Left kidney (tissue), 8 donors: ENCODE measurements around the gene ADPRM. TPM values are rescaled to one million over a fixed set of nuclear protein-coding genes. Genes with fewer than 3 reads are reported as not detected.
"Not testable (repeated sequence)": the region's sequence is repeated elsewhere in the genome, so short reads cannot be mapped to it uniquely, and the experiment has no call there.

Experiments
- DNase-seq: peaks from one replicate; pipeline ENCODE4 v3.0.0-alpha.2; 2013
- long read RNA-seq, 8 donors: transcript quantifications; one replicate each; lab custom pipeline, GENCODE V29; 2026
- polyA plus RNA-seq: library from polyadenylated mRNA; unstranded; fragments of 120-200 nt; gene quantifications from one replicate; pipeline ENCODE4 v1.2.1, GENCODE V29; 2013; ENCODE audit not compliant: insufficient read length

Gene ADPRM, protein sequence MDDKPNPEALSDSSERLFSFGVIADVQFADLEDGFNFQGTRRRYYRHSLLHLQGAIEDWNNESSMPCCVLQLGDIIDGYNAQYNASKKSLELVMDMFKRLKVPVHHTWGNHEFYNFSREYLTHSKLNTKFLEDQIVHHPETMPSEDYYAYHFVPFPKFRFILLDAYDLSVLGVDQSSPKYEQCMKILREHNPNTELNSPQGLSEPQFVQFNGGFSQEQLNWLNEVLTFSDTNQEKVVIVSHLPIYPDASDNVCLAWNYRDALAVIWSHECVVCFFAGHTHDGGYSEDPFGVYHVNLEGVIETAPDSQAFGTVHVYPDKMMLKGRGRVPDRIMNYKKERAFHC
- polyA plus RNA-seq: 14.3 TPM
- long read RNA-seq, donor 1, partial matches to known transcripts: 0 of 7 reads
- long read RNA-seq, donor 1, other reads (novel, unspliced or antisense): 0 of 7 reads
- long read RNA-seq, donor 2, partial matches to known transcripts: 0 of 8 reads
- long read RNA-seq, donor 2, other reads (novel, unspliced or antisense): 0 of 8 reads
- long read RNA-seq, donor 3, partial matches to known transcripts: 0 of 13 reads
- long read RNA-seq, donor 3, other reads (novel, unspliced or antisense): 10 of 13 reads
- long read RNA-seq, donor 4: 0 reads
- long read RNA-seq, donor 5, transcript ADPRM-201 (4 exons, 1,209 nt): major isoform, 7 of 18 reads
- long read RNA-seq, donor 5, partial matches to known transcripts: 6 of 18 reads
- long read RNA-seq, donor 5, other reads (novel, unspliced or antisense): 0 of 18 reads
- long read RNA-seq, donor 6, partial matches to known transcripts: 5 of 9 reads
- long read RNA-seq, donor 6, other reads (novel, unspliced or antisense): 0 of 9 reads
- long read RNA-seq, donor 7, transcript ADPRM-202 (4 exons, 1,277 nt): major isoform, 5 of 41 reads
- long read RNA-seq, donor 7, partial matches to known transcripts: 20 of 41 reads
- long read RNA-seq, donor 7, other reads (novel, unspliced or antisense): 11 of 41 reads
- long read RNA-seq, donor 8, partial matches to known transcripts: 0 of 8 reads
- long read RNA-seq, donor 8, other reads (novel, unspliced or antisense): 6 of 8 reads

DNA sequence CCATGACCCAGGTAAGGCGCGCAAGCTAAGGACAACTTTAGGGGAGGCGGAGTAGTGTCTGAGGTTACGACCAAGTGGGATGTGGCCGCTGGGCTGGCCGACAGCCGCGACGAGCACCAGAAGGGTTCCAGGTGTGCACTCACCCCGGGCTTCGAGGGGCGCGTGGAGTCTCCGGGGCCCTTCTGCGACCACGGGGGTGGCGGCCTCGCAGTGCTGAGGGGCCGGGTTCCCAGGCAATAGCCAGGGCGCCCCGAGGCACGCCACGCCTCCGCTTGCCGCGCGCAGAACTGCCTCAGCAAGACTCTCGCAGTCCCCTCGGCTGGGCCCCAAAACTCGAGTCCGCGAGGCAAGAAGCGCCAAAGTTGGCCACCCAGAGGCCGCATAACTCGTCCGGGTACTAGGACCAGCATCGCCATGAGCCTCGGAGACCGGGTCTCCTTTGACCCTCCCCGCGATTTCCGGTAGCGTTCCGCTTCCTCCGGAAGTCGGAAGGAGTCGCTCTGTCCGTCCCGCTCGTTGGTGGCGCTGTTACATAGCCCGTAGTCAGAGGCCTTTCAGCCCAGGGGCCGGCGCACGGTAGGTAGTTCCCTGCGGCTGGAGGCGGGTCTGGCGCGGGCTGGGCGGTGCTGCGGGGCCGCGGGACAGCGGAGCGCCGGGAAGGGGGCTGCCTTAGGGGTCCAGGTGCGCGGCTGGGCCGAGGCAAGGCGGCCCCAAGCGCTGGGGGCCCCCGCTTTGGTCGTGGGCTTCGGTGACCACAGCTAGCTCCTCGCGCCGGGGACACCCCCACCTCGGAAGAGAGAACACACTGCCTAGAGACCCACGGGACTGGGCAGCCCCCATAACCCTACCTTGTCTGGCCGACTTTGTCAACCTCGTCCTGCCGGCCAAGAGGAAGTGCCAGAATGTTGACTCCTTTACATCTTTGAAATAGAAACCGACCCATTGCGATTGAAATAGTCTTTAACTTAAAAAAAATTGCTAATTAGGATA lies at the start of gene ADPRM, which contains the start of gene SCO1:
Gene ADPRM, plus strand, starts transcription at position 503 of the 990 bp plus-strand sequence. CDS start 7,333 bp downstream, outside the sequence.
Gene SCO1, minus strand, starts transcription at position 442 of the 990 bp plus-strand sequence. Its CDS starts 26 bp downstream, at position 416.
- peak; percentile 95 for DNase-seq

DNA sequence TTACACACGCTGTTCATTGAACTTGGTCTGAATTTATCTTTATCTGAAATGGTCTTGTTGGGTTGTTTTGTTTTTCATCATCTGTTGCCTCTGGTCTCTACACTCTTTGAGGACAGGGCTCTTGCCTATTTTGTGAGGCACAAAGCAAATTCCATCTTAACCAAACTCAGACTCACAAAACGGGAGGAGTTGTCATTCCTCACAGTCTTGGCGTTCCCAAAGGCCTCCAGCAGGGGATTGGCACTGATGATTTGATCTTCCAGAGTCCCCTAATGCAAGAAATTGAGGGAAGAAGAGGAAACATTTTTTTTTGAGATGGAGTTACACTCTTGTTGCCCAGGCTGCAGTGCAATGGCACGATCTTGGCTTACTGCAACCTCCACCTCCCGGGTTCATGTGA lies 49.0 kb upstream of the ADPRM start:
- no peak for DNase-seq

DNA sequence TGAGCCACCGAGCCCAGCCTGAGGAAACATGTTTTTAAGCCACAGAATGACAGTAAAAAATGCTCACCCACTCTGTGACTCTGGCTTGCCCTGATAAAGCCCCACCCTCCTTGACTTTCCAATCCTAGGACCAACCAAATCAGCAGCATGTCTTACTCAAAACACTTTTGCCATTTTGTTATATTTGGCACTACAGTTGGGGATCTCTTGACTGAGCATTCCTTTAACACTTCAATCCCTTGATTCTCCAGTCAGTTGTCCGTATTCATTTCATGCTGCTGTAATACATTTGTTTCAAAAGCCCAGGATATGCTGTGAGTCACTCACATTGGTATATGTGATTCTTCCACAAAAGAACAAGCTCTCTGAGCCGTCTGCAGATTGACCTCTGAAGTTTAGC lies 48.4 kb upstream of the ADPRM start:
- DNase-seq: no peak

DNA sequence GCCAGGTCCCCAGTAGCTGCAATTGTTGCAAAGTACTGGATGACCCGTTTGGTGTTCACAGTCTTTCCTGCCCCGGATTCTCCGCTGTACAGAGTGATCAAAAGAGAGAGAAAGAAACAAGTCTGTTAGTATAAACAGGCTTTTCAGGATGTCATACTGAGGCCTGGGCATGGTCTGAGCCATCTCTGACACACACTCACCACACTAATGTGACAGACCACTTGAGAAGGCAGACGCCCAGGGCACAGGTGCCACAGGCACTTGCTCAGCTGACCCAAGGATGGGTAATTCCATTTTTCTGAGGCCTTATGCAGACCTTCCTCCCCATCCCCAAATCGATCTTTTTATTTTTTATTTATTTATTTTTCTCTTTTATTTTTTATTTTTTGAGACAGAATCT lies 47.8 kb upstream of the ADPRM start:
- DNase-seq: no peak

DNA sequence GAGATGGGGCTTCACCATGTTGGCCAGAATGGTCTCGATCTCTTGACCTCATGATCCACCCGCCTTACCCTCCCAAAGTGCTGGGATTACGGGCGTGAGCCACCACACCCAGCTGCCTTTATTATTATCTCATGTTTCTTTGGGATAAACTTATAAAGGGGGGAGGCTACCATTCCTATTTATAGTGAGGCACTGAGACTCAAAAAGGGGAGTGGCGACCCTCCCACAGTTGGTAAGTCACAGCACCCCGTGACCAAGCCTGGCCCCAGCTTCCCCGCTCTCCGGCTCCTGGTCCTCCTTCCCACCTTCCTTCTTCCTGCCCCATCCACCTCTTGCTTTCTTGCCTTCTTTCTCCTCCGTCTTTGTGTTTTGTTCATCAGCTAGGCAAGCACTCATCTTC lies 45.5 kb upstream of the ADPRM start:
- DNase-seq: no peak

DNA sequence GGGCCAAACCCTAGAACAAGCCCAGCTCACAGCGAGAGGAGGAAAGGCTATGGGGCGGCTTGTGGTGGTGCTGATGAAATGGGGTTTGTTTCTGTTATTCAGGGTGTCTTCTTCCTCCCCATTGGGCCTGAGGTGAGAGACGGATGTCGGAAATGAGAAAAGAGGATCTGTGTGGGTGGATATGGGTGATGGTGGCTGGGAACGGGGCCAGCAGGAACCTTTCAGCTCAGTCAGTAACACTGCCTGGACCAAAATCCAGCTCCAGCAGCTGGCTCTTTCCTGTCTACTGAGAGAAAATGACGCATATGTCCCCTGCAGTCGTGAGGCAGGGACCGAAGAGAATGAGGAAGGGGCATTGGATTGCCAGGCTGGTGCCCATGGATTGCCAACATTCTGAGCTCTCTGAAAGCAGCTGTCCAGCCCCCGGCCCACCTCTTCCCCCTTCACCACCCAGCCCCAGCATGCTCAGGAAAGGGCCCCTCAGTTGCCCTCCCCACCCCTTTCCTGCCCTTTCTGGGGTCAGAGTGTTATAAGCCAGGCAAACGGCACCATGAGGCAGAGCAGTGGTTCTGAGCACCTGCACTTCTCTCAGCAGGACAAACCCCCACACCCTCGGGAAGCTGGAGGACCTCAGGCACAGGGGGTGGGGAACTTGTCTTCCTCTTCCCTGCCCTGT lies 44.3 kb upstream of the ADPRM start:
- no peak for DNase-seq

DNA sequence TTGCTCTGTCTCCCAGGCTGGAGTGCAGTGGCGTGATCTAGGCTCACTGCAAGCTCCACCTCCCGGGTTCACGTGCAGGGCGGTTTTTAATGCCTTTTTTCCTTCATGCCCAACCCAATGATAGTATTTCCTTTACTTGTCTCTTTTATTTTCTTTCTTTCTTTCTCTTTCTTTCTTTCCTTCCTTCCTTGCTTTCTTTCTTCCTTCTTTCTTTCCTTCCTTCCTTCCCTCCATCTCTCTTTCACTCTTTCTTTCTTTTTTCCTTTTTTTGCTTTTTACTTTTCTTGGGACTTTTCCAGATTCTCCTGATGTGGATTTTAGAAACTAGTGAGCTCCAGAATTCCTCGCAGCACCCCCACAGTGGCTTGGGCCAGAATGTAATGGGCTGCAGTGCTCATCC lies 43.4 kb upstream of the ADPRM start:
- DNase-seq: no peak

DNA sequence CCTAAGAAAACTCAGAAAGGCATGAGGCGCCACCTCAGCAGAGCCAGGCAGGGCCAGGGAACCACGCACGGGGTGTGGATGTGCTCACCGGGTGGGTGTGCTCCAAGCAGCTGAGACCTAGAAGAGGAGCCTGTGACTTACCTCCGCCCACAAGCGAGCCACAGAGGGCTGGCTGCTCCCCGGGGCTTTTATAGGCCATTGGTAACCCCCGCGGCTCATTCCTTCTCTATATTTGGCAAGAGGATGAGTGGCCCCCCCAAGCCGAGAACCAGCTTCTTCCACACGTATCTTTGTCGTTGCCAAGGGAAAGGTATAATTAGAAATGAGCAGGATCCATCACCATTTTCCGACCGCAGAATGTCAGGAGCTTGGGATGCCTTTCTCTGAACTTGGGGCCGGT lies 40.2 kb upstream of the ADPRM start, which contains the start of gene MYH3:
Gene MYH3, minus strand, starts transcription at position 162 of the 400 bp plus-strand sequence. CDS start 2,245 bp downstream, outside the sequence.
- no peak for DNase-seq

DNA sequence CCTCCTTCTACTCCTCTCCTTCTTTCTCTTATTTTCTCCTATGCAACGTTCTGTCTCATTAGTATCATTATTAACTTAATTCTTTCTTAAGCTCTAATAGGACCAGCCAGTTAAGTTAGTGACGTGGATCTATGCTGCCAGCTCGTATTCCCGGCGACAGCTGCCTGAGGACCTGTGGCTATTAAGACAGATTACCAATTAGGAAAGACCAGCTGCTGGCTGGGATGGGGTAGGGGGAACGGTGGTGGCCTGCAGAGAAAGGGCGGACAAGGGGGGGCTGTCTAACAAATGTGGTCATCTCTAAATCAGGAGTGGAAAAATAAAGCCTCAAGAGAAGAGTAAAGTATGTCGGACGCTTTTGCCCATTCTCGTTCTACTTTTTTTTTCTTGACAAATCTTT lies 39.5 kb upstream of the ADPRM start:
- no peak for DNase-seq

DNA sequence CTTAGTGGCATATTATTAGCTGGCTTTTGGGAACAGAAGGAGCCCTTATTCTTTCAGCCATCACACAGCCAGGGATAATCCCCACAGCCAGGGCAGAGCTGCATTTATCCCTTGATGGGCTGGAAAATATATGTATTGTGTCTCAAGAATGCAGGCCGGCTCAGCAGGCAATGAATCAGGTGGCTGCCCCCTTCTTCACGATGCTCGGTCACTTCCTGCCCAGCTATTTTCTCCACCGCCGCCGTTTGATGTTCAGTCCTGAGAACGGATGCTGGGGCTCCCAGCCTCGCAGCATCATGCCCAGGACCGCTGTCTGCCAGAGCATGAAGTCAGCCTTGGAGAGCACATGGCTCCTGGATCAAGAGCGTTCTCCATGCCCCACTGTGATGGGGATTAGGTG lies 36.0 kb upstream of the ADPRM start:
- no peak for DNase-seq

DNA sequence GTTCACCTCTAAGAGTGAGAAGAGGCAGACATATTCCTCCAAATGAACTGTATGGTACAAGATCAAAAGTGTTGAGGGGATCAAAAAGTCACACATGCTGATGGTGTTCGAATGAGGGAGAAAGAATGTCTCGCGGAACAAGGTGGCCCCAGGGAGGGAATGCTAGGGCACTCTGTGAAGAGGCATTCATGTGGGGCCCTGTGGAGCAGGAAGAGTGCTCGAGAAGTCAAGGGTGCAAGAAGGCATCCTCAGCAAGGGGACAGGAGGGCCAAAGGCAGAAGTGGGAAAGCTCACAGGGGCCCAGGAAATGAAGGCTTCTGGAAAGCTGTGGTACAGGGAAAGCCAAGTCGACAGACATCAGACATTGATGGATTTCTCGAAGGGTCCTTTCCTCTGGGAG lies 34.2 kb upstream of the ADPRM start:
- DNase-seq: no peak

DNA sequence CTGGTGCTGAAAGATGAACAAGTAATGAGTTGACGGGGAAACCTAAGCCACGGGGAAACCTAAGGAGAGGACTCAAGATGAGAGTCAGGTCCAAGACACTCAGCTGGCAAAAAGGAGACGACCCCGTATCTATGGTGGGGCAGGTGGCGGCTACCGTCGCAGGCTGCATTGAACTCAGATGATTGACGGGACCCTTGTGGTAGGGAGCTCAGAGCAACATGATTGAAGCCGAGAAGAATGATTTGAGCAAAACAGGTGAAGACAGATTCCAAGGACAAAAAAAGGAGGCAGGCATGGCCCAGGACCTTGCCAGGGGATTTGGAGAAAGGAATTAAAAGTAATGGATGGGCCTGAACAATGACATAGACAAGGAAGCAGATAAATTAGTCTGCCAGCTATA lies 32.8 kb upstream of the ADPRM start:
- no peak for DNase-seq

DNA sequence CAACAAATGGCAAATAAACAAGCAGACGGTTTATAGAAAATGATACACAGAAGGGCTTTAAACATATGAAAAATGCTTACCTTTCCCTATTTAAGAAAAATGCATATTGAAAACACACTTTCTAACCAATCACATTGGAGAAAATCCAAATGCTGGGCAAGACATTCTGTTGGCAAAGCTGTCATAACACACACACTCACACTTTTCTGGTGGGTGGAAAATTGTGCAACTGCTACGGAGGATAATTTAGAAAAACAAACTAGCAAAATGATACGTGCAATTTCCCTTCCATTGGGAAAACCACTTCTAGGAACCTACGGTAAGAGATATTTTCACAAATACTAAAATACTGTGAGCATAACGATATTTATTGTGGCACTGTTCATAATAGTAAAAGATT lies 30.5 kb upstream of the ADPRM start:
- DNase-seq: no peak

DNA sequence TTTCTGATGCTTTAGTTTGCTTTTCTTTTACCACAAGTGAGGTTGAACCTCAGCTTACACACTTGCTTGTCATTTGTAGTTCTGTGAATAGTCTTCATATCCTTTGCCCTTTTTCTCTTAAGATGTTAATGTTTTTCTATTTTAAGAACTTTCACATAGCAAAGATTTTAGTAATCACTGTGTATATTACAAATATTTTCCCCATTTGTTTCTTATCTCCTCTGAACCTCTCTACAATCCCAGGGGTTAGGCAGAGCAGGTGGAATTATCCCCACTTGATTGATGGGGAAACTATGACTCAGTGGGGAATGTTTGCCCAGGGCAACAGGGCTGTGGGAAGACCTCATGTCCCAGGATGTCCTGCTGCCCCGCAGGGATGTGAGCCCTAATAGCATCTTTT lies 28.6 kb upstream of the ADPRM start:
- no peak for DNase-seq

DNA sequence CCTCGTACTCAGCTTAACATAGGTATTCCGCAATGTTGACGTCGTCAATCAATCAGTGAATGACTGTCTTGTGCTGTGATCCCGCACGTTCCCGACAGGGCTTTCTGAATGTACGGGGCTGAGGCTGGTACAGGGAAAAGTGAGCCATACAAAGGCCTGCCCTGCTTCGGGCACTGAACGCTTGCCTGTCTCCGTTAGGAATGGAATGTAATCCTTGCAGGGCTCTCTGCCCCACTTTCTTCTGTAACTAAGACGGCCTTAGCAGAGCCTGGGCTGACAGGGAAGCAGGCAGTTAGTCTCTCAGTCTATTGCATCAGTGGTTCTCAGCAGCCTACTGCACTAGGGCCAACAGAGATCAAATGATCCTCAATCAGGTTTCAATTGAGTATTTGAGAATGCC lies 24.1 kb upstream of the ADPRM start:
- DNase-seq: no peak

DNA sequence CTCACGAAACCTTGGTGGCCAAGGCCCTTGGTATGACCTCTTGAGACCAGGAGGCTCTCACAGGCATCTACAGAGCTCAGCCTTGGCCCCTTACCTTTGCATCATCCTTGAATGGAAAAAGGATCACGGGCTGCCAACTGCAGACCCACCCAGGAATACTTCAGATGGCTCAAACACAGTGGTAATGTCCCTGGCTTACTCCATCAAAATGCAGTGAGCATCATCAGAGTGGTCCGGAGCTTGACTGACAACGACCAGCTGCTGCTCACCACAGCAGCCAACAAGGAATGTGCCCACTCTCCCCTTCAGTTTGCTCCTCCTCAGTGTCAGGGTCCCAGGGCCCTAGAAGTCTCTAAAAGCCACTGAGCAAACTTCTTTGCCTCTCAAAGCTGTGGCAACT lies 22.7 kb upstream of the ADPRM start:
- DNase-seq: no peak

DNA sequence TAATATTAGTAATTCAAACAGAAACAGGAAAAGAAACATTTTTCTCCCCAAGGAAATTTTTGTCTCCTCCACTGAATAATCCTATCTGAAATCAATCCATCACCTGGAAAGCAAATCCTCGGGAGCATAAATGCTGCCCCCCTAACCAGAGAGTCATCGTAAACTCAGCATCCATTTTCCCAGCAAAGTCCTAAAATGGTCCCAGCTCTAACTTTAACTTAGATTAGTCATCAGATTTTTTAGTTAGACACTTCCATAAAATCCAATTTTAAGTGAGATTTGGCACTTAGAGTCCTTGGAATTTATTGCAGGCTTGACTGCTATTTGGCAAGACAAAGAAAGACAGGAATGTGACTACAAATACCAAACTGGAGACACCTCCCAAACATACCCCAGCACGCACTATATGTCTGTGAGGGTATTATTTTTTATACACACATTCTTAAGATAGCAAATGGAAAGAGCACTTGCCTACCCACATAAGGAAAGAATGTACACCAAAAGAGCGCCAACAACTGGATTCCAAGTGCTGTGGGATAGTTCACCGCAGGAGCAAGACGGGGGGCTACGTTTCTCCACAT lies 15.4 kb upstream of the ADPRM start:
- no peak for DNase-seq

DNA sequence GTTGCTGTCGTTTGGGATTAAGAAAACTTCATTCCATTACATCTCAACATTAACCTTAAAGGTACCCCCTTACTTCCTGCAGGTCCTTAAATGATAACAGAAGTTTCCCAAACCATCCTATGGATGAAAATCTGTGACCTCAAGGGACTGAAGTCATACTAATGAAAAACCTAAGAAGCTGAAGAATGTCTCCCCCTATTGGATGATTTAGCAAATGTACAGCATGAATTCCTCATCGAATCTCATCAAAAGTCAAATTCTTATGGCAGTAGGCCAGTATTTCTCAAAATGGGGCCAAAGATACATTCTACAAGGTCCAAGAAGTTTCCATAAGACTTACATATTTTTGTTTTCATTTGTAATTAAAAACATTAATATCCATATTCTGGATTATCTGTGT lies 13.5 kb upstream of the ADPRM start:
- DNase-seq: no peak

DNA sequence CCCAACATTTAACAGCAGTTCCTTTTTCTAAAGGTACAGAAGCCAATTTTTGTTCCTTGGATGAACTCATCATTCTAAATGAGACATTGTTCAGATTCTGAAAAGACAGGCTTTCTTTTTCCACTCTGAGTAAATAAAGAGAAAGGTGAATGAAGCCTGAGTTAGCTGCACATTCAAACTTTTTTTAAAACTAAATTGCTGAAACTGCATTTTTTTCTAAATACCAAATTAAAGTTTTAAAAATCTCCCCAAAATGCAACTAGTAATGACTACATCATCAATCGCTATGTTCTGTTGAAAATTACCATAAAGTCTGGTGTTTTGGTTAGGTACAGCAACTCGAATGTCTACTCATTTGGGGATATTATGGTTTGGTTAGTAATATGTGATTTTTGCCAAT lies 9.9 kb upstream of the ADPRM start:
- DNase-seq: no peak

DNA sequence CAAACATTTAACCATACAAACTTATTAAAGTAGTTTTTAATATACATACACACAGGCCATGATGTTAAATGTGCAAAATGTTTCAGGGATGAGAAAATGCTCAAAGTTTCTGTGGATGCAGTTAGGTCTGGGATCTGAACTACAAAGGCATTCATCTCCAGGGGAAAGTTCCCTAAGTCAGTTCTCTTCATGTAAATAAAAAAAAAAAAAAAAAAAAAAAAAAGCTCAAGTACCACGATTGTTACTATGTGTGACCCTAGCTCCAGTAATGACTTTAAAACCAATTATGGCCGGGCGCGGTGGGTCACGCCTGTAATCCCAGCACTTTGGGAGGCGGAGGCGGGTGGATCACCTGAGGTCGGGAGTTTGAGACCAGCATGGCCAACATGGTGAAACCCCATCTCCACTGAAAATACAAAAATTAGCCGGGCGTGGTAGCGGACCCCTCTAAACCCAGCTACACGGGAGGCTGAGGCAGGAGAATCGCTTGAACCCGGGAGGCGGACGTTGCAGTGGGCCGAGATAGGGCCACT lies 1.5 kb upstream of the ADPRM start:
- not testable (repeated sequence) for DNase-seq
